Adipose tissue (tissue), 3 donors: Measurements from ENCODE around the gene ILK. TPM values are rescaled to one million over a fixed set of nuclear protein-coding genes. Genes with fewer than 3 reads are reported as not detected.

Source experiments
- polyA plus RNA-seq, 3 donors: library from polyadenylated mRNA; stranded (reverse); fragments of 200-250 nt; gene quantifications; one replicate each; pipeline ENCODE4 v1.2.3, GENCODE V29; 2013
- donor health status: healthy with polysubstance abuse.
- donor health status: Bipolar disorder and iron deficiency.
- donor health status: healthy.

Gene ILK
- polyA plus RNA-seq, 3 donors = 105 to 149 (median 120) TPM

Other genes with a start within 250 kb of the ILK start
- gene SMPD1, start 213.3 kb upstream of the ILK start, polyA plus RNA-seq = 10 to 100 TPM; 17.8 to 24.5 (median 19.9) TPM
- 10 to 100 TPM; 15.9 to 23.4 (median 23.0) TPM for gene APBB1, start 184.7 kb upstream of the ILK start, polyA plus RNA-seq
- gene HPX, start 162.8 kb upstream of the ILK start, polyA plus RNA-seq = under 1 TPM in 2 of 3 donors, not detected in 1; 0.45 to 0.54 TPM
- 10 to 100 TPM; 11.5 to 16.6 (median 12.8) TPM for gene TRIM3, start 129.8 kb upstream of the ILK start, polyA plus RNA-seq
- gene ARFIP2, start 122.4 kb upstream of the ILK start, polyA plus RNA-seq = 10 to 100 TPM; 29.6 to 38.4 (median 33.5) TPM
- 10 to 100 TPM; 15.6 to 27.1 (median 25.8) TPM for gene TIMM10B, start 122.3 kb upstream of the ILK start, polyA plus RNA-seq
- 10 to 100 TPM in 2 of 3 donors, 1 to 10 TPM in 1; 2.7 to 13.7 (median 10.6) TPM for gene DNHD1, start 106.5 kb upstream of the ILK start, polyA plus RNA-seq
- gene RRP8, start 158 bp upstream of the ILK start, polyA plus RNA-seq = 10 to 100 TPM in 2 of 3 donors, 1 to 10 TPM in 1; 8.6 to 16.0 (median 16.0) TPM
- gene TAF10, start 8.4 kb downstream of the ILK start, polyA plus RNA-seq = 100 to 1,000 TPM in 2 of 3 donors, 10 to 100 TPM in 1; 75.3 to 111 (median 106) TPM
- gene TPP1, start 15.6 kb downstream of the ILK start, polyA plus RNA-seq = 10 to 100 TPM; 18.7 to 49.0 (median 39.9) TPM
- gene DCHS1, start 52.0 kb downstream of the ILK start, polyA plus RNA-seq = 1 to 10 TPM; 3.0 to 9.3 (median 8.2) TPM
- gene MRPL17, start 79.6 kb downstream of the ILK start, polyA plus RNA-seq = 10 to 100 TPM; 23.4 to 34.1 (median 34.0) TPM
- under 1 TPM in 1 of 3 donors, not detected in 2; 0.02 TPM for gene OR2AG2, start 168.2 kb downstream of the ILK start, polyA plus RNA-seq
- not detected for gene OR2AG1, start 179.2 kb downstream of the ILK start, polyA plus RNA-seq
- gene OR6A2, start 195.9 kb downstream of the ILK start, polyA plus RNA-seq = not detected
- gene OR10A5, start 241.9 kb downstream of the ILK start, polyA plus RNA-seq = not detected